CD4-positive, alpha-beta memory T cell (primary cell): ENCODE measurements around the gene CD2. TPM values are rescaled to one million over a fixed set of nuclear protein-coding genes. Genes with fewer than 3 reads are reported as not detected.

Experiments
- CTCF ChIA-PET: fragments of 350-600 bp; sonication (Branson Sonifier 250); formaldehyde crosslinking; loops from one replicate; lab custom pipeline; 2021; ENCODE audit warnings: inconsistent platforms; ENCODE audit not compliant: partially characterized antibody; lab: Charles Lee
- POLR2A ChIA-PET: fragments of 350-600 bp; sonication (Branson Sonifier 250); formaldehyde crosslinking; loops from one replicate; lab custom pipeline; 2021; ENCODE audit not compliant: partially characterized antibody; lab: Charles Lee
- DNase-seq, 5 donors: peaks; one replicate each; pipeline versions ENCODE4 v3.0.0 to v3.0.0-alpha.2; 2020 to 2022; ENCODE audit warnings: mixed read lengths in 1 of 5
- H3K27ac ChIP-seq: one replicate; pipeline ENCODE4 v1.7.0; 2013; ENCODE audit warnings: low read depth, low read length
- H3K27me3 ChIP-seq: 2 replicates; pipeline ENCODE4 v1.7.0; 2013; ENCODE audit warnings: mild to moderate bottlenecking, low read length, moderate library complexity; ENCODE audit not compliant: insufficient read depth
- H3K36me3 ChIP-seq: 2 replicates; pipeline ENCODE4 v1.7.0; 2013; ENCODE audit warnings: mild to moderate bottlenecking, low read length, moderate library complexity; ENCODE audit not compliant: insufficient read depth
- H3K4me1 ChIP-seq: 2 replicates; pipeline ENCODE4 v1.7.0; 2013; ENCODE audit warnings: mild to moderate bottlenecking, low read length, moderate library complexity; ENCODE audit not compliant: insufficient read depth
- H3K4me3 ChIP-seq, 2 donors: one replicate each; pipeline ENCODE4 v1.7.0; 2013; ENCODE audit warnings: low read length in 2 of 2, mild to moderate bottlenecking in 1 of 2
- H3K9me3 ChIP-seq, 2 donors: one replicate each; pipeline ENCODE4 v1.7.0; 2013; ENCODE audit warnings: low read length in 2 of 2, control low read depth in 1 of 2; ENCODE audit not compliant: control insufficient read depth in 1 of 2
- H3K27ac Mint-ChIP-seq, 7 donors: one replicate each; pipeline ENCODE4 v1.8.0; 2020 to 2021; ENCODE audit warnings: mixed read lengths in 7 of 7, mild to moderate bottlenecking in 6 of 7, inconsistent platforms in 3 of 7, moderate library complexity in 3 of 7
- H3K27me3 Mint-ChIP-seq, 2 donors: one replicate each; pipeline ENCODE4 v1.8.0; 2020 to 2021; ENCODE audit warnings: mixed read lengths in 2 of 2
- H3K36me3 Mint-ChIP-seq, 2 donors: one replicate each; pipeline ENCODE4 v1.8.0; 2020 to 2021; ENCODE audit warnings: mixed read lengths in 2 of 2, inconsistent platforms in 1 of 2, mild to moderate bottlenecking in 1 of 2
- H3K4me1 Mint-ChIP-seq, 4 donors: one replicate each; pipeline ENCODE4 v1.8.0; 2020 to 2021; ENCODE audit warnings: mixed read lengths in 4 of 4, mild to moderate bottlenecking in 1 of 4
- H3K4me3 Mint-ChIP-seq, 8 donors: one replicate each; pipeline ENCODE4 v1.8.0; 2020 to 2021; ENCODE audit warnings: mixed read lengths in 8 of 8, mild to moderate bottlenecking in 7 of 8, moderate library complexity in 6 of 8, inconsistent platforms in 3 of 8
- H3K9me3 Mint-ChIP-seq, 8 donors: one replicate each; pipeline ENCODE4 v1.8.0; 2020 to 2021; ENCODE audit warnings: mixed read lengths in 8 of 8, mild to moderate bottlenecking in 5 of 8, inconsistent platforms in 3 of 8, moderate library complexity in 1 of 8
- intact Hi-C: fragments of 100-400 bp; cut with micrococcal nuclease; formaldehyde crosslinking; loops from one replicate; pipeline ENCODE4 v1.15.1; 2023
- polyA plus RNA-seq, 2 donors: library from polyadenylated mRNA; unstranded; fragments of 300-500 nt; fragmentation: Illumina TruSeq; gene quantifications; one replicate each; pipeline ENCODE4 v1.2.3, GENCODE V29; 2021
- total RNA-seq, 2 experiments: library from RNA; stranded (reverse); gene quantifications; one replicate each; pipeline ENCODE4 v1.2.3, GENCODE V29; 2021

CD2 gene
- total and polyA plus RNA-seq, 4 experiments from 2014 or later = 305 to 471 (median 363) TPM

- H3K27me3 ChIP-seq = no peaks in the 10 kb centered on the region
- POLR2A ChIA-PET = interaction anchor here (0.7 to 7.7 kb wide), 9 partner anchors 11 to 245 kb away, joined by 3 to 513 read pairs (median 6); partner anchors contain the start of genes CD2 and TTF2
- Mint-ChIP-seq H3K4me3 (peak overlapping the region in 1 of 8 donors; percentile 15), H3K27me3 (no peaks in the 10 kb centered on the region), H3K4me1 (peaks cover 30 to 63% (median 44%) of the 10 kb centered on the region in 4 donors), H3K9me3 (peaks cover 3 to 29% (median 21%) of the 10 kb centered on the region in 8 donors), H3K27ac (peak overlapping the region in 4 of 7 donors; percentile 28 to 68 (median 43)), H3K36me3 (peaks cover 24 to 30% of the 10 kb centered on the region in 2 donors)
- H3K4me3 ChIP-seq = peak overlapping the region in 1 of 2 donors; percentile 9
- H3K36me3 ChIP-seq = no peaks in the 10 kb centered on the region
- peaks cover 0 to 9% of the 10 kb centered on the region in 2 donors for H3K9me3 ChIP-seq
- no peak overlapping the region for H3K27ac ChIP-seq
- H3K4me1 ChIP-seq = peaks cover 50% of the 10 kb centered on the region
- intact Hi-C loops = no loop called here
- DNase-seq = no peak
- CTCF ChIA-PET = interaction anchor here (0.7 to 8.6 kb wide), 11 partner anchors 9 to 90 kb away, joined by 3 to 261 read pairs (median 24); partner anchors contain the start of gene CD2
Observed at GRCh38 chr1:116814926-116815723, 60.9 kb downstream of the CD2 start.

- POLR2A ChIA-PET = interaction anchor here (0.6 to 7.7 kb wide), 11 partner anchors 13 to 238 kb away, joined by 3 to 513 read pairs (median 6); partner anchors contain the start of gene CD2
- H3K27me3 Mint-ChIP-seq = no peaks in the 10 kb centered on the region
- peak overlapping the region in 7 of 8 donors; percentile 39 to 76 (median 60) for H3K4me3 Mint-ChIP-seq
- peaks cover 3 to 16% (median 14%) of the 10 kb centered on the region in 8 donors for H3K9me3 Mint-ChIP-seq
- DNase-seq = peak; percentile 67 to 77 (median 71)
- no peak overlapping the region for H3K4me3 ChIP-seq
- H3K36me3 ChIP-seq = no peaks in the 10 kb centered on the region
- intact Hi-C loops = loop anchor here (1.0 to 2.0 kb wide), 9 partner anchors 48 to 243 kb away; partner anchors contain the start of genes CD2 and TTF2
- H3K27ac ChIP-seq = no peak overlapping the region
- H3K27ac Mint-ChIP-seq = peak overlapping the region; percentile 79 to 96 (median 88)
- H3K36me3 Mint-ChIP-seq = peaks cover 11 to 18% of the 10 kb centered on the region in 2 donors
- peaks cover 0 to 7% of the 10 kb centered on the region in 2 donors for H3K9me3 ChIP-seq
- H3K4me1 Mint-ChIP-seq = peaks cover 22 to 40% (median 29%) of the 10 kb centered on the region in 4 donors
- H3K27me3 ChIP-seq = no peaks in the 10 kb centered on the region
- H3K4me1 ChIP-seq = peaks cover 36% of the 10 kb centered on the region
- CTCF ChIA-PET = interaction anchor here (0.8 to 8.6 kb wide), 24 partner anchors 9 to 311 kb away, joined by 3 to 261 read pairs (median 4); partner anchors contain the start of gene CD2
Observed at GRCh38 chr1:116817582-116818064, 63.4 kb downstream of the CD2 start.

Other genes with a start within 250 kb of the CD2 start
- 10 to 100 TPM; 25.2 to 30.9 TPM for gene CD58, start 183.4 kb upstream of the CD2 start, total RNA-seq
- 10 to 100 TPM; 58.2 to 61.3 TPM for gene CD58, start 183.4 kb upstream of the CD2 start, polyA plus RNA-seq
- under 1 TPM in 1 of 2 experiments, not detected in 1; 0.06 TPM for gene IGSF3, start 86.7 kb upstream of the CD2 start, total RNA-seq
- gene IGSF3, start 86.7 kb upstream of the CD2 start, polyA plus RNA-seq = not detected
- gene PTGFRN, start 155.5 kb downstream of the CD2 start, total RNA-seq = under 1 TPM; 0.44 to 0.55 TPM
- gene PTGFRN, start 155.5 kb downstream of the CD2 start, polyA plus RNA-seq = under 1 TPM in 1 of 2 donors, not detected in 1; 0.39 TPM
- 1 to 10 TPM; 2.1 to 2.6 TPM for gene CD101, start 247.3 kb downstream of the CD2 start, total RNA-seq
- 1 to 10 TPM; 5.2 to 9.1 TPM for gene CD101, start 247.3 kb downstream of the CD2 start, polyA plus RNA-seq